PC-3 (cell line): ENCODE measurements around the gene SH3RF2.

Experiments
- CTCF ChIP-seq: fragments of 300-600 bp; sonication (generic); conservative IDR thresholded peaks from 2 replicates; pipeline ENCODE4 v1.5.1; 2017; ENCODE audit warnings: antibody characterized with exemption, low read depth, mild to moderate bottlenecking, low read length
- EZH2 ChIP-seq: fragments of 300-600 bp; sonication (generic); IDR thresholded peaks from one replicate; pipeline ENCODE4 v1.6.1; 2017; ENCODE audit warnings: antibody characterized with exemption, mild to moderate bottlenecking, low read length; ENCODE audit not compliant: unreplicated experiment
- EZH2phosphoT487 ChIP-seq: fragments of 300-600 bp; sonication (generic); IDR thresholded peaks from 2 replicates; pipeline ENCODE4 v1.6.1; 2018; ENCODE audit warnings: mild to moderate bottlenecking, antibody characterized with exemption, low read length, borderline replicate concordance

DNA sequence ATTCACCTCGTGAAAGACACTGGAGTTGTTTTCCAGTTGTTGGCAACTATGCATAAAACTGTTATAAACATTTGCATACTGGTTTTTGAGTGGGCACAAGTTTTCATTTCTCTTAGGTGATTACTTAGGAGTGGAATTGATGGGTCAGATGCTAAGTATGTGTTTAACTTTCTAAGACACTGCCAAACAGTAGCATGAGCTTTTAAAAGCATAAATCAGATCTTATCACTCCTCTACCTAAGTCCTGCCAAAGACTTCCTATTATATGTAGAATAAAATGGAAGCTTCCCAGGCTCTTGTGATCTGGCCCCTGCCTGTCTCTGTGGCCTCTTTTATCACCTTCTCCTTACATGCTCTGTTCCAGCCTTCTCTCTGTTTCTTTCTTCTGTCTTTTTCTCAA lies 72.6 kb downstream of the SH3RF2 start:
- TF ChIP-seq EZH2 = no peak
- TF ChIP-seq CTCF = no peak
- TF ChIP-seq EZH2phosphoT487 = no peak
